Ovary (tissue), 9 donors: ENCODE data around the gene PUS7L. TPM values are rescaled to one million over a fixed set of nuclear protein-coding genes. Genes with fewer than 3 reads are reported as not detected.

Experiments
- DNase-seq, 5 donors: peaks; one replicate each; pipeline ENCODE4 v3.0.0-alpha.2; 2019 to 2020
- H3K27ac ChIP-seq, 2 donors: fragments of 200-600 bp; one replicate each; pipeline versions ENCODE4 v1.5.1 to v1.8.0; 2019 to 2022
- H3K27me3 ChIP-seq: fragments of 200-600 bp; one replicate; pipeline ENCODE4 v1.8.0; 2022
- H3K36me3 ChIP-seq: fragments of 200-600 bp; sonication (generic); one replicate; pipeline ENCODE4 v1.5.1; 2019
- H3K4me1 ChIP-seq: one replicate; pipeline ENCODE4 v1.8.1; 2013; ENCODE audit warnings: mild to moderate bottlenecking, moderate library complexity; ENCODE audit not compliant: insufficient read depth
- H3K4me3 ChIP-seq: fragments of 200-600 bp; sonication (generic); one replicate; pipeline ENCODE4 v1.5.1; 2017
- H3K9me3 ChIP-seq, 2 donors: fragments of 200-600 bp in 1 of 2; sonication (generic) in 1 of 2; one replicate each; pipeline versions ENCODE4 v1.5.1 to v1.8.1; 2013 to 2019; ENCODE audit warnings: mild to moderate bottlenecking in 1 of 2, moderate library complexity in 1 of 2
- CTCF ChIP-seq, 3 donors: fragments of 450-650 bp in 2 of 3; fragments of 200-600 bp in 1 of 3; IDR thresholded peaks; one replicate each; pipeline versions ENCODE4 v1.5.1 to v1.8.0; 2016 to 2022; ENCODE audit warnings: antibody characterized with exemption in 3 of 3, mild to moderate bottlenecking in 1 of 3
- EP300 ChIP-seq: sonication (generic); formaldehyde crosslinking; IDR thresholded peaks from one replicate; pipeline ENCODE4 v1.6.1; 2017; ENCODE audit warnings: antibody characterized with exemption
- POLR2A ChIP-seq: fragments of 450-650 bp; IDR thresholded peaks from one replicate; pipeline ENCODE4 v1.6.1; 2017; ENCODE audit warnings: antibody characterized with exemption, mild to moderate bottlenecking, moderate library complexity
- WGBS, 3 donors: extraction: QIAGEN DNeasy Blood & Tissue Kit in 1 of 3; methylation state at CpG; one replicate each; pipeline versions ENCODE4 v1.1.5 to v1.1.7; 2013 to 2017; 5-methylcytosine and 5-hydroxymethylcytosine counted together
- intact Hi-C, 4 donors: fragments of 100-400 bp; cut with DNase I; formaldehyde crosslinking; loops; one replicate each; pipeline versions ENCODE4 v1.11.0 to v1.15.1; 2022 to 2023
- polyA plus RNA-seq, 2 donors: library from polyadenylated mRNA; stranded (reverse); fragments of 200-250 nt in 1 of 2; fragments of 350-450 nt in 1 of 2; fragmentation: Illumina TruSeq in 1 of 2; extraction: RNeasy Lipid Tissue Mini Kit (QIAGEN cat#74804) in 1 of 2; gene quantifications; one replicate each; pipeline ENCODE4 v1.2.3, GENCODE V29; 2013 to 2014
- total RNA-seq, 7 donors: library from RNA; depleted of rRNA in 2 of 7; stranded (reverse); fragments of >200 nt in 2 of 7; fragmentation: NEBNext Ultra II Directional in 3 of 7; extraction: Animal tissue kit (Norgen Biotek cat#: 25700) in 3 of 7; gene quantifications; one replicate each; pipeline versions ENCODE4 v1.1.0 to v1.2.4, GENCODE V29; 2016 to 2023
- donor health status: DM: no; HTN: no; CAD: no; lungs with moderate emphysema.
- donor health status: DM: no; HTN: no; CAD: no.
- donor health status: Bipolar disorder and iron deficiency.
- donor health status: DM: yes; HTN: yes; CAD: no.
- donor health status: DM: no; HTN: no; CAD: no.
- donor health status: DM: yes; HTN: yes; CAD: no.

Gene PUS7L
- total and polyA plus RNA-seq, 9 donors, result 1.6 to 25.3 (median 11.8) TPM

- intact Hi-C loops, result no loop called here
- Histone ChIP-seq H3K9me3 (no peaks in the 10 kb centered on the region), H3K27ac (no peak overlapping the region), H3K36me3 (no peaks in the 10 kb centered on the region), H3K4me3 (no peak overlapping the region), H3K4me1 (no peaks in the 10 kb centered on the region), H3K27me3 (no peaks in the 10 kb centered on the region)
- no peak for DNase-seq
- WGBS, 3 donors, result 86 to 94% (median 90%) methylated on average over 2 of the region's 2 CpGs
- no peak for TF ChIP-seq EP300
- no peak for TF ChIP-seq POLR2A
- TF ChIP-seq CTCF (IDR thresholded peaks at IDR 0.05), result no peak
Observed at GRCh38 chr12:43669373-43669772, 89.2 kb downstream of the PUS7L start.

Other genes starting within 250 kb of the PUS7L start
- under 1 TPM in 1 of 7 donors, not detected in 6; 0.23 TPM for gene ADAMTS20, start 206.6 kb downstream of the PUS7L start, total RNA-seq
- gene ADAMTS20, start 206.6 kb downstream of the PUS7L start, polyA plus RNA-seq, result not detected
- gene IRAK4, start 161 bp upstream of the PUS7L start, total RNA-seq, result 10 to 100 TPM in 6 of 7 donors, 1 to 10 TPM in 1; 9.4 to 18.5 (median 12.9) TPM
- gene IRAK4, start 161 bp upstream of the PUS7L start, polyA plus RNA-seq, result 10 to 100 TPM in 1 of 2 donors, 1 to 10 TPM in 1; 7.8 to 17.5 TPM
- 10 to 100 TPM; 44.6 to 69.0 (median 58.6) TPM for gene TWF1, start 47.5 kb upstream of the PUS7L start, total RNA-seq
- gene TWF1, start 47.5 kb upstream of the PUS7L start, polyA plus RNA-seq, result 10 to 100 TPM; 32.9 to 42.7 TPM
- 10 to 100 TPM in 1 of 7 donors, 1 to 10 TPM in 6; 3.5 to 19.3 (median 6.3) TPM for gene TMEM117, start 77.3 kb upstream of the PUS7L start, total RNA-seq
- 1 to 10 TPM; 4.6 to 6.9 TPM for gene TMEM117, start 77.3 kb upstream of the PUS7L start, polyA plus RNA-seq